GM12875 (cell line): ENCODE results near the gene NEXMIF.
"Not testable (repeated sequence)": the region's sequence is repeated elsewhere in the genome, so short reads cannot be mapped to it uniquely, and the experiment has no call there.

Experiments used
- H3K4me3 ChIP-seq: one replicate; pipeline ENCODE4 v1.5.1; 2011; ENCODE audit warnings: low read depth, low read length, control low read depth
- CTCF ChIP-seq: IDR thresholded peaks from 2 replicates; pipeline ENCODE4 v1.5.1; 2011; ENCODE audit warnings: low read depth, mild to moderate bottlenecking, control low read depth, inconsistent platforms, low read length, moderate library complexity, borderline replicate concordance; ENCODE audit not compliant: insufficient read depth

NEXMIF gene

GRCh38 chrX:74784629-74785028 lies 140.6 kb downstream of the NEXMIF start:
- no peak for TF ChIP-seq CTCF
- no peak overlapping the region for H3K4me3 ChIP-seq

- H3K4me3 ChIP-seq = no peak overlapping the region
- no peak for TF ChIP-seq CTCF
Observed at GRCh38 chrX:74781507-74782034, 143.7 kb downstream of the NEXMIF start.

- H3K4me3 ChIP-seq = no peak overlapping the region
- no peak for TF ChIP-seq CTCF
Observed at GRCh38 chrX:74779175-74779574, 146.1 kb downstream of the NEXMIF start.

- no peak for TF ChIP-seq CTCF
- no peak overlapping the region for H3K4me3 ChIP-seq
Observed at GRCh38 chrX:74774988-74775387, 150.3 kb downstream of the NEXMIF start.

GRCh38 chrX:74736450-74736849 lies 188.8 kb downstream of the NEXMIF start:
- TF ChIP-seq CTCF = no peak
- no peak overlapping the region for H3K4me3 ChIP-seq

GRCh38 chrX:74705269-74705668 lies 220.0 kb downstream of the NEXMIF start:
- no peak overlapping the region for H3K4me3 ChIP-seq
- no peak for TF ChIP-seq CTCF

- not testable (repeated sequence) for H3K4me3 ChIP-seq
Observed at GRCh38 chrX:74701343-74701742, 223.9 kb downstream of the NEXMIF start.

- H3K4me3 ChIP-seq = no peak overlapping the region
- TF ChIP-seq CTCF = no peak
Observed at GRCh38 chrX:74684466-74684865, 240.8 kb downstream of the NEXMIF start.
